H1 (cell line): ENCODE results near the gene HSPA4. TPM values are rescaled to one million over a fixed set of nuclear protein-coding genes. Genes with fewer than 3 reads are reported as not detected.

Source experiments
- EP300 ChIP-seq, 2 experiments: IDR thresholded peaks; 1 replicate in 1 of 2; 2 replicates in 1 of 2; pipeline ENCODE4 v1.6.1; 2011 to 2012; ENCODE audit warnings: low read depth in 2 of 2, low read length in 2 of 2, mild to moderate bottlenecking in 2 of 2, borderline replicate concordance in 1 of 2, inconsistent platforms in 1 of 2, moderate library complexity in 1 of 2
- EZH2 ChIP-seq: fragments of 200-600 bp; sonication (generic); IDR thresholded peaks from 2 replicates; pipeline ENCODE4 v1.7.1; 2012; ENCODE audit warnings: low read depth, mild to moderate bottlenecking, moderate library complexity, low read length, inconsistent platforms; ENCODE audit not compliant: severe bottlenecking
- RAD21 ChIP-seq, 2 experiments: IDR thresholded peaks in 1 of 2; conservative IDR thresholded peaks in 1 of 2; 2 replicates each; pipeline ENCODE4 v1.6.1; 2011; ENCODE audit warnings: low read depth in 2 of 2, low read length in 2 of 2, improper control_type of control experiment in 1 of 2, inconsistent platforms in 1 of 2, mild to moderate bottlenecking in 1 of 2, moderate library complexity in 1 of 2
- polyA plus RNA-seq, 7 experiments: library from polyadenylated mRNA; depleted of rRNA in 3 of 7; stranded (reverse) in 5 of 7; unstranded in 2 of 7; fragments of >200 nt in 5 of 7; fragments of 200-250 nt in 2 of 7; gene quantifications; 1 replicate in 5 of 7; 2 replicates in 1 of 7; 4 replicates in 1 of 7; pipeline versions ENCODE4 v1.2.1 to v1.2.3, GENCODE V29; 2011 to 2013; ENCODE audit warnings: missing spikeins in 2 of 7, mixed read lengths in 2 of 7
- total RNA-seq: library from RNA; stranded (reverse); fragmentation: NEBNext Ultra II Directional; extraction: Animal tissue kit (Norgen Biotek cat#: 25700); gene quantifications from 2 replicates; pipeline ENCODE4 v1.2.1, GENCODE V29; 2021
- TF ChIP-seq, protein P1 (sequence below): IDR thresholded peaks from 2 replicates; pipeline ENCODE4 v1.6.1; 2011; ENCODE audit warnings: low read depth, mild to moderate bottlenecking, low read length; ENCODE audit not compliant: insufficient read depth

The HSPA4 gene
- total and polyA plus RNA-seq, 2 of the 8 experiments (the other 6 are each of a cell fraction or from before 2014, with no cell fraction given), result 28.9 to 445 TPM

DNA sequence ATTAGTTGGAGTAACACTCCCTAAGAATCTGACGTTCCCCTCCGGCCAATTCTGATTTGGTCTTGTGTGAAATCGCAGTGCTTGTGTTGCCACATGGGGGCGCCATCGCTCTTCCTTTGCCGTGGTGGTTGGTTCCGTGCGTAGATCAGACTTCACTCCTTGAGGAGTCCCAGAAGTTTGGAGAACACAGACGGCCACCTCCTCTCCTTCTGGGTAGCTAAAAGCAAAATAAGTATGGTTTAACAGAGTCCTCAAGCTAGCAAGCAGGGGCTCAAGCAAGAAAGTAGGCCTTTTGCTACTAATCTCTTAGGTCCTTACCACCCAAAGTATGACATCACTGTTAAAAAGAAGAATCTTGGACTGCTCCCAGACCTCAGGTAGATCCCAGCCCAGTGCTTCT, 59.5 kb downstream of the HSPA4 start (continued):
- TF ChIP-seq EZH2 (no peak), RAD21 (IDR thresholded peaks at IDR 0.05 in 1 of 2, conservative IDR thresholded peaks at IDR 0.05 in 1 of 2; ENCODE audit: low read depth in 2 of 2, low read length in 2 of 2) (peak; percentile 100), EP300 (IDR thresholded peaks at IDR 0.05; ENCODE audit: borderline replicate concordance in 1 of 2, low read depth in 2 of 2, low read length in 2 of 2) (no peak)
- TF ChIP-seq, protein P1, sequence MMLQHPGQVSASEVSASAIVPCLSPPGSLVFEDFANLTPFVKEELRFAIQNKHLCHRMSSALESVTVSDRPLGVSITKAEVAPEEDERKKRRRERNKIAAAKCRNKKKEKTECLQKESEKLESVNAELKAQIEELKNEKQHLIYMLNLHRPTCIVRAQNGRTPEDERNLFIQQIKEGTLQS, result no peak
